Non-pigmented ciliary epithelial cell (primary cell): ENCODE results near the gene CD8B2.
A peak's percentile ranks its signal among the peaks of the same experiment; 100 is the strongest.
"Not testable (repeated sequence)": the region's sequence is repeated elsewhere in the genome, so short reads cannot be mapped to it uniquely, and the experiment has no call there.

Experiments used
- DNase-seq: peaks from one replicate; pipeline ENCODE4 v3.0.0-alpha.2; 2010; ENCODE audit warnings: low read depth

CD8B2 gene

GRCh38 chr2:106486551-106487385 lies at the start of gene CD8B2:
Gene CD8B2 (plus strand): TSS chr2:106487364. CDS start chr2:106487427, 63 bp downstream.
- DNase-seq: not testable (repeated sequence)

DNA sequence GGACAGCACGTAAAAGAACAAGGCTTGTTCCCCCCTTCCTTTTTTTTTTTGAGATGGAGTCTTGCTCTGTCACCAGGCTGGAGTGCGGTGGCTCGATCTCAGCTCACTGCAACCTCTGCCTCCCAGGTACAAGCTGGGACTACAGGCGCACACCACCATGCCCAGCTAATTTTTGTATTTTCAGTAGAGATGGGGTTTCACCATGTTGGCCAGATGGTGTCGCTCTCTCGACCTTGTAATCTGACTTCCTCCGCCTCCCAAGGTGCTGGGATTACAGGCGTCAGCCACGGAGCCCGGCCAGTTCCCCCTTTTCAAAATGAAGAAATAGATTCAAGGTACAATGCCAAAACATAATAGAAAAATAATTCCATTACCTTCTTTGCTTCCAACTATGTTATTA lies 25.3 kb upstream of the CD8B2 start:
- not testable (repeated sequence) for DNase-seq

DNA sequence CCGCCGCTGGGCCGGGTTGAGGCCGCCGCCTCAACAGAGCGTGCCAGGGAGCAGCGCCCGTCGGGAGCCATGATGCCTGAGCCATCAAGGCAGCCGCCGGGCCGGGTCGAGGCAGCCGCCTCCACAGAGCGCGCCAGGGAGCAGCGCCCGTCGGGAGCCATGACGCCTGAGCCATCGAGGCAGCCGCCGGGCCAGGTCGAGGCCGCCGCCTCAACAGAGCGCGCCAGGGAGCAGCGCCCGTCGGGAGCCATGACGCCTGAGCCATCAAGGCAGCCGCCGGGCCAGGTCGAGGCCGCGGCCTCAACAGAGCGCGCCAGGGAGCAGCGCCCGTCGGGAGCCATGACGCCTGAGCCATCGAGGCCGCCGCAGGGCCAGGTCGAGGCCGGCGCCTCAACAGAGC lies 19.6 kb upstream of the CD8B2 start:
- not testable (repeated sequence) for DNase-seq

- DNase-seq: not testable (repeated sequence)
Measured at GRCh38 chr2:106468107-106468506, 19.1 kb upstream of the CD8B2 start, which contains the start of gene RGPD3. Gene RGPD3 (minus strand): TSS chr2:106468413. CDS start chr2:106468288, 125 bp downstream.

- not testable (repeated sequence) for DNase-seq
Measured at GRCh38 chr2:106470658-106471057, 16.5 kb upstream of the CD8B2 start.

DNA sequence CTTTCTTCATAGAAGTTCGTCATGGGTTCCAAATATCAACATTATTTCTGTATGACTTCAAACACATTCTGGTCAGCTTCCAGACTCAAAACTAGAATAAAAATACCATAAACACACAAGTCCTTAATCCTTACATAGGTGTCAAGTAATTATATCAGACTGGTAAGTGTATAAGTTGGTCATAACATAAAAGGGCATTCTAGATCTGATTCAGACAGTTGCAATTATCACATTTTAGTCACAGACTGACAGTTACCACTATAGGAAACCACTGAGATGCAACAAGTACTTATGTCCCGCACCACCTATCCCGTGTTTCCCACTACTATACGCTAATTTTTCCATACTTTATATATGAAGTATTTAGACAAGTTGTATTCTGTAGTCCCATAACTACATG lies 9.5 kb upstream of the CD8B2 start:
- DNase-seq: not testable (repeated sequence)

GRCh38 chr2:106479563-106479962 lies 7.6 kb upstream of the CD8B2 start:
- DNase-seq: not testable (repeated sequence)

GRCh38 chr2:106487386-106488191 lies 425 bp downstream of the CD8B2 start:
- DNase-seq: not testable (repeated sequence)

DNA sequence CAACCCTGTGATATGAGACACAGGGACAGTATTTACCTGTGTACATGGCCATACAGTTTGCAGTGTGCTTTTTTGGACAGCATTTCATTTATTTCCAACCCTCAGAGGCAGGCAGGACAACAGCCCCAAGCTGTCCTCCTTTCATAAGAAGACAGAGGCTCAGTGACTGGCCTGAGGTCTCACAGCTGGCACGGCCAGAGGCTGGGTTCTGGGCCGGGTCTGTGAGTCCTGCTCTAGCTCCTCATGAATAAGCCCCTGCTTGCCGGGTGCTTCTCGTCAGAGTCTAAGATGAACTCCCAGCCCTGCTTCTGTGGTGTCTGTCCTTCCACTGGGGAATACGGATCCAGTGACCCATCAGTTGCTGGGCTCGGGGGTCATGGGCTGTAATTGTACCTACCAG lies 2.5 kb downstream of the CD8B2 start:
- not testable (repeated sequence) for DNase-seq

GRCh38 chr2:106492399-106492798 lies 5.2 kb downstream of the CD8B2 start:
- not testable (repeated sequence) for DNase-seq

GRCh38 chr2:106492913-106493312 lies 5.7 kb downstream of the CD8B2 start:
- DNase-seq: not testable (repeated sequence)

DNA sequence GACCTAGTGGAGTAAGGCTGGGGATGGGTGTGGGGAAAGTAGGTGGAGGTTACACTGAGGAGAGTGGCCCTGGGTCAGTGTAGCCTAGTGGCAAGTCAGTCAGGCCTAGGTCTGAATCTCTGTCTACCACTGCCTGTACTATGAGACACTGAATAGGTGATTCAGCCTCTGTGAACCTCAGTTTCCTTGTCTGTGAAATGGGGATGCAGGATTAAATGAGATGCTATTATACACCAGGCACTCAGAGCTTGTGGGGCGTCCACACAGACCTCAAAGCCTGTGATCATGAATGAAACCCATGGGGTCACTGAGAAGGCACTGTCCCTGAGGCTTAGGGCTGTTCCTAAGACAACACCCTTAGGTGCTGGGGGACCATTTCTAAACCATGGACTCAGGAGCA lies 11.4 kb downstream of the CD8B2 start:
- DNase-seq: not testable (repeated sequence)

GRCh38 chr2:106500350-106500749 lies 13.2 kb downstream of the CD8B2 start:
- not testable (repeated sequence) for DNase-seq

DNA sequence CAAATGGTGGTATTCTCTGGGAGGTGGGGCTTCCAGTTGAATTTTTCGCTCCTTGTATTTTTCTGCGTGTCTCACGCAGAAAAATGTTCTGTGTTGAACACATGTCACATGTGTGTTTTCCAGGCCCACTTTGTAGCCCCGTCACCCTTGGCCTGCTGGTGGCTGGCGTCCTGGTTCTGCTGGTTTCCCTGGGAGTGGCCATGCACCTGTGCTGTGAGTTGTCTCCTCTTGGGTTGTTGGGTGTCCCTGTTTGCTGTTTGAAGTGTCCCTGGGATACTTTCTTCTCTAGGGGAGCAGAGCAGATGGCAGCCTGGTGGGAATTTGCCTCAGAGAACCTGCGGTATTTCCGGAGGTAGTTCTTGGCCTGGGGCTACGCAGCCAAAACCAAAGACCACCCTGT lies 15.2 kb downstream of the CD8B2 start:
- DNase-seq: not testable (repeated sequence)

GRCh38 chr2:106504192-106504591 lies 17.0 kb downstream of the CD8B2 start:
- DNase-seq: not testable (repeated sequence)

- not testable (repeated sequence) for DNase-seq
Measured at GRCh38 chr2:106504787-106505186, 17.6 kb downstream of the CD8B2 start.

- not testable (repeated sequence) for DNase-seq
Measured at GRCh38 chr2:106506002-106506687, 19.0 kb downstream of the CD8B2 start.

DNA sequence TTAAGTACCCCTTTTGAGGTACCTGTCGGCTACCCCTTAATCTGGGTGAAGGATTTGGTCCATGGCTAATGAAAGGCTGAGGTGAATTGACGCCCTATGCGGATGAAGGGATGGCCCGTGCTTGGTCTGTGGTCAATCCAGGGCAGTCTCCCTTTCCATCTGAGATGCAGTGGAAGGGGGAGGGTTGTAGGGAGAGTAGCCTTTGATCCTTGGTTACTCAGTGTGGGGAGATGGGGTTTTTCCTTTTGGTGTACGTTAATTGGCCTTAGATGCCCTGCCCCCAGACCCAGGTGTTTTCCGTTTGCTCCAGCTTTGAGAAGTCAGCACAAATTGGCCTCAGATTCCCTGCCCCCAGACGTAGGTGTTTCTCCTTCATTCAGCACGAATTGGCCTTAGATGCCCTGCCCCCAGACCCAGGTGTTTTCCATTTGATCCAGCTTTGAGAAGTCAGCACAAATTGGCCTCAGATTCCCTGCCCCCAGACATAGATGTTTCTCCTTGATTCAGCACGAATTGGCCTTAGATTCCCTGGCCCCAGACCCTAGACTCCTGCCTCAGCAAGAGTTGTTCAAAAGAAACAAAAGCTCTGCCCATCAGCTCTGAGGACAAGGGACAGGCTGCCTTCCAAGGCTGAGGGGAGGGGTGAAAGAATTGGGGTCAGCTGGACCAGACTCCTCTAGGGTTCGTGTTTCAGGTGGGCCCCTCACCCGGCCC lies 21.7 kb downstream of the CD8B2 start:
- DNase-seq: not testable (repeated sequence)

GRCh38 chr2:106509374-106509770 lies 22.2 kb downstream of the CD8B2 start:
- not testable (repeated sequence) for DNase-seq

DNA sequence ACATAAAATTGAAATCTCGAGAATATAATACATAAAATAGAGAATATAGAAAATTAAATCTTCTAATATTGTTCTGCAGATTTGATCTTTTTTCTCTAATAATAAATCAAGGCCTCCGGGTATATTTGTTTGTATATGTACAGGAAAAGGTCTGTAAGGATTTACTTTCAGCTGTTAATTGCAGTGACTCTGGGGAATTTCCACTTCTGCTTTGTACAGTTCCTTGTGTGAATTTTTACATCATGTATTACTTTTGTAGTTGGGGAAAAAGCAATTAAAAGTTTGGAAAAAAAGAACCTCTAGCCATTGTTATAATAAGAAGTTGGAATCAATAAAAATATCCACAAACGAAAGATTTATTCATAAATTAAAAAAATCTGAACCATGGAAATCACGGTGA lies 23.6 kb downstream of the CD8B2 start:
- not testable (repeated sequence) for DNase-seq

DNA sequence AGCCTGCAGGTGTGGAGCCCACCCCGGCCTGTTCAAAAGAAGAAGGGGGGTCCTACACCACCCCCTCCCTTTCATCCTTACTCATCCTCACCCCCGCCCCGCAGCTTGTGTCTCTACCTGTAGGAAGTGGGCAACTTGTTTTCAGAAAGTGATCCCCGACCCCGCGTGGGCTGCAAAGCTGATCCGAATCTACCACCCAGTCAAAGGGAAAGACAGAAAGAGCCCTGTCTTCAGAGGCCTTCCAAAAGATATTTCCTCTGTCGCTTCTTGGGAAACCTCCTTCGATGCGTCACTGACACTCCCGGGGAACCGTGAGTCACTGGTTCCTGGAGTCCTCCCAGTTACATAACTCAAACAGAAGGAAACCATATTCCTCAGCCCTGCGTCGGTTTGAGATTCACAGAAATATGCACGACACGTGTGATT lies 24.3 kb downstream of the CD8B2 start:
- peak; percentile 36 for DNase-seq
